ENCODE measurements around the gene BMPR1B.

DNA sequence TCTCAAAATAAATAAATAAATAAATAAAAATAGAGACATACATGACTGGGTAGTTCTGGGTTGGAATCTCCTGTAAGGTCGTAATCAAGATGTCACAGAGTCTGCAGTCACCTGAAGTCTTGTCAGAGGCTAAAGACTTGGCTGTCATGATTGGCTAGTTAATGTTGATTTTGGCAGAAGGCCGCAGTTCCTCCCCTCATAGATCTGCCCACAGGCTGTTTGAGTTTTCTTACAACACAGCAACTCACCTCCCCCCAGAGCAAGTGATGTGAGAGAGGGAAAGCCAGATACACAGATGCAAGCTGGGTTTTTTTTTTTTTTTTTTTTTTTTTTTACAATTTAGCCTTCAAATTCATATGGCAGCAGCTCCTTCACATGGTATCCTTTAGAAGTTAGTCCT is 36.4 kb upstream of the BMPR1B start:
- TF ChIP-seq, protein P1, sequence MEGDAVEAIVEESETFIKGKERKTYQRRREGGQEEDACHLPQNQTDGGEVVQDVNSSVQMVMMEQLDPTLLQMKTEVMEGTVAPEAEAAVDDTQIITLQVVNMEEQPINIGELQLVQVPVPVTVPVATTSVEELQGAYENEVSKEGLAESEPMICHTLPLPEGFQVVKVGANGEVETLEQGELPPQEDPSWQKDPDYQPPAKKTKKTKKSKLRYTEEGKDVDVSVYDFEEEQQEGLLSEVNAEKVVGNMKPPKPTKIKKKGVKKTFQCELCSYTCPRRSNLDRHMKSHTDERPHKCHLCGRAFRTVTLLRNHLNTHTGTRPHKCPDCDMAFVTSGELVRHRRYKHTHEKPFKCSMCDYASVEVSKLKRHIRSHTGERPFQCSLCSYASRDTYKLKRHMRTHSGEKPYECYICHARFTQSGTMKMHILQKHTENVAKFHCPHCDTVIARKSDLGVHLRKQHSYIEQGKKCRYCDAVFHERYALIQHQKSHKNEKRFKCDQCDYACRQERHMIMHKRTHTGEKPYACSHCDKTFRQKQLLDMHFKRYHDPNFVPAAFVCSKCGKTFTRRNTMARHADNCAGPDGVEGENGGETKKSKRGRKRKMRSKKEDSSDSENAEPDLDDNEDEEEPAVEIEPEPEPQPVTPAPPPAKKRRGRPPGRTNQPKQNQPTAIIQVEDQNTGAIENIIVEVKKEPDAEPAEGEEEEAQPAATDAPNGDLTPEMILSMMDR (IDR thresholded peaks at IDR 0.05) = no peak
- TF ChIP-seq EP300 (IDR thresholded peaks at IDR 0.05) (no peak), POLR2A (IDR thresholded peaks at IDR 0.05) (no peak)

Data from ovary (tissue), 3 donors.